Stimulated activated CD4-positive, alpha-beta T cell treated with anti-CD3 and anti-CD28 coated beads, Interleukin-1b, Interleukin-23, amount 100 ng/mL, for 4 hours (primary cell): Measurements from ENCODE around the gene SGK1.
"Not testable (repeated sequence)": the region's sequence is repeated elsewhere in the genome, so short reads cannot be mapped to it uniquely, and the experiment has no call there.

Experiments
- DNase-seq, 2 donors: peaks; one replicate each; pipeline ENCODE4 v3.0.0-alpha.2; 2020; ENCODE audit warnings: low read depth in 2 of 2

SGK1 gene

DNA sequence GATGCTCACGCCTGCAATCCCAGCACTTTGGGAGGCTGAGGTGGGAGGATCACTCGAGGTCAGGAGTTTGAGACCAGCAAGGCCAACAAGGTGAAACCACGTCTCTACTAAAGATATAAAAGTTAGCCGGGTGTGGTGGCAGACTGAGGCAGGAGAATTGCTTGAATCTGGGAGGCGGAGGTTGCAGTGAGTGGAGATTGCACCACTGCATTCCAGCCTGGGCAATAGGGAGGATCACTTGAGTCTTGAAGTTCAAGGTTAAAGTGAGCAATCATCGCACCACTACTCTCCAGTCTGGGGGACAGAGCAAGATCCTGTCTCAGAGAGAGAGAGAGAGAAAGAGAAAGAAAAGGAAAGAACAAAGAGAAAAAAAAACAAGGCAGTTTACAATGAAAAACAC, 13.5 kb downstream of the SGK1 start:
- DNase-seq = not testable (repeated sequence)

DNA sequence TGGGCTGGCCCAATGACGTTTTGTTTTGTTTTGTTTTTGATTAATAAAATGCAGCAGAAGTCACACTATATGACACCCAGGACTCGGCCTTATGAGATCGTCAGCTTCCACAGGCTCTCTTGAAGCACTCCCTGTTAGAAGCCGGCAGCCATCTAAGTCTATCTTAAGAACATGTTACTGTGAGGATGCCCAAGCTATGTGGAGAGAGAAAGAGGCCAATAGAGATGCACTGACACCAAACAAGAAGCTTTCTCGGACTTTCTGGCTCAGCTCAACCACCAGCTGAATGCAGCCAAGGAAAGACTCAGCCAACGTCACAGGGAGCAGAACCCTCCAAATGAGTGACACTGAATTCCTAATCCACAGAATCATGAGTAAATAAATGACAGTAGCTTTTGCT, 14.0 kb downstream of the SGK1 start:
- DNase-seq = no peak

DNA sequence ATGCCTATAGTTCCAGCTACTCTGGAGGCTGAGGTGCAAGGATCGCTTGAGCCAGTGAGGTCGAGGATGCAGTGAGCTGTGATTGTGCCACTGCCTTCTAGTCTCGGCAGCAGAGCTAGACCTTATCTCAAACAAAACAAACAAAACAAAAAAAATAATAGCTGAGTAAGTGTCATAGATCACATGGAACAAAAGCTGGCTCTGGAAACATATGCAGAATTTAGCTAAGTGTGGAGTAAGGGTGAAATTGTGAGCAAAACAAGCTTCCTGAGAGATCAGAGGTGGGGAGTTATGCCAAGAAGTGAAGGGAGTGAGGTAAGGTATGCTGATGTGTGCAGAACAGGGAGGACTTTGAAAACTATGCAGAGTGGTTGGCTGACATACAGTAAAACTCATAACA, 18.7 kb downstream of the SGK1 start:
- no peak for DNase-seq

DNA sequence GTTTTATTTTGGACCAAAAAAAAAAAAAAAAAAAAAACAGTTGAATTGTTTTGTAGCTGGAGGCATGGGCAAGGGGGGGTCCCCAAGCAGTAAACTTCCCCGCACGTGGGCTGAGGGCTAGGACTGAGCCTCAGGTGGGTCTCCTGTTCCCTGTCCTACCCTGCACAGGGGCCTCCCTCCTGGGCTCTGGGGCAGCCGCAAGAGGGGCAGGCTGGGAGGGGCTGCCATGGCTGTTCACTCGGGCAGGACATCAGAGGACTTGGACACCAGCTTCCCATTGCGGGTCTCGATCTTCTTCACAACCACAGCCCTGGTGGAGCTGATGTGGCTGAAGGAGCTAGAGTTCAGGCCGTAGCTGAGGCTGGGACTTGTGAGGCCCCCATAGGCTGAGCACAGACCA, 21.1 kb downstream of the SGK1 start:
- DNase-seq = no peak

DNA sequence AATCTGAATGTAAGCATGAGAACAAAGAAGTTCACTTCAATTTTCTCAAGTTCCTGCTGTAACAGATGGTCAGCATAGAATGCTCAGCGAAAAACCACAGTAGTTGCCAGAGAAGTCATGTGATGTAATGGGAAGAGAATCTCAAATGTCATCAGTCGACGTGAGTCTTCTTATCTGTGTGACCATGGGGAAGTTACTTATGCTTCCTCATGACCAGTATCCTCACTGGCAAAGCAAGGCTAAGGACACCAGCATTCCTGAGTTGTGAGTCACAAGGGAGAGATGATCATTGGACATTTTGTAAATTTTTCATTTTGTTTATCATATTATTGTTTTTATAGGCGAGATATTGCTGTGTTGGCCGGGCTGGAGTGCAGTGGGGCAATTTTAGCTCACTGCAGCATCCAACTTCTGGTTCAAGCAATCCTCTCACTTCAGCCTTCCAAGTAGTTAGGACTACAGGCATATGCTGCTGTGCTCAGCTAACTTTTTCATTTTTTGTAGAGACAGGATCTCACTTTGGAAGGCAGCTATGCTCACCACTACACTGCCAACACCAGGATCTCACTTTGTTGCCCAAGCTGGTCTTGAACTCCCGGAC, 21.9 kb downstream of the SGK1 start:
- no peak for DNase-seq

DNA sequence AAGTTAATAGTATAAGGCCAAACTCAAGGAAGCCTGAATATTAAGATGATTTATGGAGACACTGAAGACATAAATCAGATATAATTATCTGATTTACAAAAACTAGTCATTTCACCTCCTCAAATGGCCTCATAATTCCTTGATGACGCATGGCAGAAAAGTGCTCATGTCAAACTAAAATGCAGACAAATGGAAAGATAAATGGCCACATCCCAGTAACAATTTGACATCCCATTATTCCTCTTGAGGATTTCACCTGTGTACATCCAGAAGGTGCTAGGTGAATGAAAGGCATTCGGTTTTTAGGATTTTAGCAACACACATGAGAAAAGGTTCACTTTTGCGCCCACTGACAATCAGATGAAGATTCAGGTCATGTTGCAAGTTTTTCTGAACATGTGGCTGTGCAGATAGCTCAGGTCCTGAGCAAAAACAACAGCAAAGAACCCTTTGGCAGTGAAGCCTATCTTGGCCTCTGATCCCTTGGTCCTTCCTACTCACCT, 24.2 kb downstream of the SGK1 start:
- DNase-seq = no peak

DNA sequence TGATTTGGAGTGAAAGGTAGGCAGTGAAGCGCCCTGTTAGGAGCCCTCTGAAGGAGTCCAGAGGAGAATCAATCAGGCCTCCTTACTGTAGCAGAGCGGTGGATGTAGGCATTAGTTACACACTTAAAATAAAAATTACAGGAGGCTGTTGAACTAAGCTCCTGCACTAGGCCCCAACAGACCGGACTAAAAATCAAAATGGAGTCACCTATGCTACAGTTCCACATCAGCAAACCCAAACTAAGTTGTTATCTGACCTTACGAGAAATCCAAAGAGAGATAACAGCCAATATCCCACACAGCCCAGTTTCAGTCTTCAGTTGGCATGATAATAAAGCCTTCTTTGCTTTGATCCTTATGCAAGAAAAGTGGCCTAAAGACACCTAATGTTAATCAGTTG, 26.8 kb downstream of the SGK1 start:
- no peak for DNase-seq

DNA sequence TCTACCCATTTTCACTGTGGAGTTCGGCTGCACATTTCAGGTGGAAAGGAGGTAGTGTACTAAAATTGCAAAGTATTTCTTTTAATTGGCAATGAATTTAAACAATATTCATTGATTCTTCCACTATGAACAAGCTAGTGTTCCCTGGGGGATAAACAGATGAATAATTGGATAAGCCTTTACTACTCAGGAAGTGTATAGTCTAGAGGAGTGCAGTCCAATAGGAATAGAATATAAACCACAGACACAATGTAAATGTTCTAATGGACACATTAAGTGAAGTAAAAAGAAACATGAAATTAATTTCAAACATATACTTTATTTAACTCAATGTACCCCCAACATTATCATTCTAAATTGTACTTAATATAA, 28.7 kb downstream of the SGK1 start:
- no peak for DNase-seq

DNA sequence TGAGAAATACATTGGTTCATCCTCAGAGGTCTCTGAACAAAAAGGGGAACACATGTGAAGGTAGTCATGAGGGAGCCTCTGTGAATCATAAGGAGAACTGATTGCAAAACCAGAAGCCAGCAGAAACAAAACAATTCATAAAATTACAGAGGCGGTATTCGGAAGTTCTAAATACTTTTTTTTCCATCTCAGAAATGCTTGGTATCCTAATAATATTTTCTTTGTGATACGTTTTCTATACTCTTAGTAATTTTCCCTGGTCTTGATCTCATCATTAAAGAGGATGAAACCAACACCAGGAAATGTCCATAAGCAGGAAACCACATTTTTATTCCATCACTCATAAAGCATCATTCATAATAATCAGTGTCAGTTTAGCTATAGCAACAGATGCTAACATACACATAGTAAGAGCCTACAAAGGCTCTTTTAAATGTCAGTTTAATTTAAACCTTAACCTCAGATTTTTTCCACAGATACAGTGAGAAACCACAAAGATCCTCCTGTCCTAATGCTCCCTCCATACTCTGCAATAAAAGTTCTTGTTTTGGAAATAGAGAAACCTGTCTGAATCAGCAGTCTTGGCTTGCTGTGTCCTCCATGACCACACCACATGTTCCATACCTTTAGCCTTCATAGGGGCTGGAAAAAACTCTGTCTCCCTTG, 29.2 kb downstream of the SGK1 start:
- no peak for DNase-seq

DNA sequence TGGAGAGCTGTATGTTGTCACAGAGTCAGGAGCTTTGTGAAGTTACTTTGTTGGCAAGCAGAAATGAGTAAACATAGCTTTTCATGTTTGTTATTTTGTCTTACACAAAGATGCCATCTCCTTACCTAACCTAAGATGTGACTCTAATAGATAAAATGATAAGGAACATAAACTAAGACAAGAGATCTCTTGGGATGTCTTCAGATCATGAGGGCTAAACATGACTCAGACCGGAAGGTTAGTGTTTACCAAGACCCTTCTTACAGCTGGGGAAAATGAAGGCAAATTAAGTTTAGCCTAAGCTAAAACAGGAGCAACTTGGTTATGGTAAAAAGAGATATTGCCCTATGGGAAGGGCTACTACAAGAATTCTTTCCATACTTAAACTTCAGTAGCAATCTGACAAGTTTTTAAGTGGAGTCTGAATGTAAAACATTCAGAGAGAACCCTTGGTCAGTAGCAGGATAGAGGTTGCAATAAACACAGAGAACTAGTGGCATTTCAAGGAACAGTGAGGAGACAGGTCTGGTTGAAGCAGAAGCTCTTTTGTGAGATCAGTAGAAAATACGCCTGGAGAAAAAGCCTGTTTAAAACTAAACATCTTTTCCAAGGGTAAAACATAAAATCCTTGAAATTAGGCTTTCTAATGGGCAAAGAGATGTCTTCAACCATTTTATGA, 29.9 kb downstream of the SGK1 start:
- DNase-seq = no peak

DNA sequence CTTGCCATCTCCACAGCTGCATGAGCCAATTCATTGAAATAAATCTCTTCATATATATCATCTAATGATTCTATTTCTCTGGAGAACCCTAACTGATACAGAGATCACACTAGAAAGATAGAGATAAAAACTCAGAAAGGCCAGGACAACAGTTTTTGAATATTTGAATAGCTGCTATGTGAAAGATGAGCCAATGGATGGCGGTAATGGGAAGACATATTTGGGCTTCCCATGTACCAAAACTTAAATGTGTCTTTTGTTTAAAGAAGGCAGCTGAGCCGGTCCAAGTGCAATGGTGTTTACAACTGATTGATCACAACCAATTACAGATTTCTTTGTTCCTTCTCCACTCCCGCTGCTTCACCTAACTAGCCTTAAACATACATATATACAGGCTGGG, 35.1 kb downstream of the SGK1 start:
- no peak for DNase-seq

DNA sequence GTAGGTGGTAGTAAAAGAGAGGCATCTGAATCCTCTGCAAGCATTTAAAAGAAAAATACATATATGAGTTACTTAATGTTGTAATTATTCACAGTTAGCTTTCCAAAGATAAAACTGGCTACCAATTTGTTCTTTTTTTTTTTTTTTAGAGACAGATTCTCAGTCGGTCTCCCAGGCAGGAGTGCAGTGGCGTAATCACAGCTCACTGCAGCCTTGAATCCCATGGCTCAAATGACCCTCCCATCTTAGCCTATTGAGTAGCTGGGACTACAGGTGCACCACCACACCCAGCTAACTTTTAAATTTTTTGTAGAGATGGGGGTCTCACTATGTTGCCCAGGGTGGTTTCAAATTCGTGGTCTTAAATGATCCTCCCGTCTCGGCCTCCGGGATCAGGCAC, 36.5 kb downstream of the SGK1 start:
- no peak for DNase-seq

DNA sequence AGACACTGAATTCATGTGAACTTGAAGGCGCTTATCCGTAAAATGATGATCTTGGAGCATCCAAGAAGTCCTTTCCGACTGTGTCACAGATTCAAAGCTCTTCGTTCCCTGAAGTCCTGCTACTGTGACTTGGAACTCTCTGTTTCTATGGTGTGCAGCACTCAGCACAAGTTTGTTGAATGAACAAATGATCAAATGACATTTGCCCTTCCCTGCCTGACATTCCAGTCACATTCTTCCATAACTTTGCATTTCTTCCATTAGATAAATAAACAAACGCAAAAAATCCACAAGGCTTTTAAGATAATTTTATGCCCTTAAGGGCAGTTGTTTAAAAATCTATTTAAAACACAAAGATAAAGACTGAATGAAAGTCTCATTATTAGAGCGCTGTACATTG, 39.9 kb downstream of the SGK1 start:
- DNase-seq = no peak

DNA sequence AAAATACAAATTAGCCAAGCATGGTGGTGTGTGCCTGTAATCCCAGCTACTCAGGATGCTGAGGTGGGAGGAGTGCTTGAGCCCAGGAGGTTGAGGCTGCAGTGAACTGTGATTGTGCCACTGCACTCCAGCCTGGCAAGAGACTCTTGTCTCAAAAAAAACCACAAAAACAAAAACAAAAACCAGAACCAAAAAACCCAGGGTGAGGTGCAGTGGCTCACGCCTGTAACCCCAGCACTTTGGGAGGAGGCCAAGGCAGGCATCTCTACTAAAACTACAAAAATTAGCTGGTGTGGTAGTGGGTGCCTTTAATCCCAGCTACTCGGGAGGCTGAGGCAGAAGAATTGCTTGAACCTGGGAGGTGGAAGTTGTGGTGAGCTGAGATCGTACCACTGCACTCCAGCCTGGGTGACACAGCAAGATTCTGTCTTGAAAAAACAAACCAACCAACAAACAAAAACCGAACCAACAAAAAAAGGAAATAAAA, 41.0 kb downstream of the SGK1 start:
- DNase-seq = not testable (repeated sequence)

DNA sequence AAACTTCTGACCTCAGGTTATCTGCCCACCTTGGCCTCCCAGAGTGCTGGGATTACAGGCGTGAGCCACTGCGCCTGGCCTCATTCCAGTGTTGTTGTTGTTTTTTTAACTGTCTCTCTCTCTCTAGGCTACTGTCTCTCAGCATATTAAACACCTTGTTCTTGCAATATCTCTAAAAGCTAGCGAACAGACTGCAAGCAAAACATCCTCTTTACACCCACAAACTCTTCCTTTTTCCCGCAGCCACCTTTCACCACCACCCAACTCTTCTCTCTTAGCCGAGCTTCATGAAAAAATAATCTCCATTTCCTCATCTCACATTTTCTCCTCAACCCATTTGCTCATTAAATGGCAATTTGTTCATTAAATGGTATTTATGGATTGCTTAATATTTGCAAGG, 45.5 kb downstream of the SGK1 start:
- DNase-seq = no peak

DNA sequence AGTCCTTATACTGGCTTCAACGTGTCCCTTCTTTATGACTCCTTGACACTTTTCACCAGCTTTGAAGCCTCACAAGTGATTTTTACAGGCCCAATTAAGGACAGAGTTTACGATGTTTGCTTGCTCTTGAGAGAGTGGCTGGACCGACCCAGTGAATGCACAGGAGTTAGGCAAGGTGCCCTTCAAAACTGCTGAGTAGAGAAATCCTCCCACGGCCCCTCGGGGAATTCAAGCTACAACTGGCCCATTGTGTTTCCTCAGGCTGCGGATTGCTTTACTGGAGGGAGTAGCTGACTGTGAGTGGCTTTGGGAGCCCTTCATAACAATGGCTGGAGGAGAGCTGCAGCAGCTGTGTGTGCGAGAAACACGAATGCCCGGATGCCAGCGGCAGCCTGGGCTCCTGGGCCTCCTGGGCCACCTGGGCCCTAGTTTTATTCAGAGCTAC, 50.0 kb downstream of the SGK1 start:
- no peak for DNase-seq

DNA sequence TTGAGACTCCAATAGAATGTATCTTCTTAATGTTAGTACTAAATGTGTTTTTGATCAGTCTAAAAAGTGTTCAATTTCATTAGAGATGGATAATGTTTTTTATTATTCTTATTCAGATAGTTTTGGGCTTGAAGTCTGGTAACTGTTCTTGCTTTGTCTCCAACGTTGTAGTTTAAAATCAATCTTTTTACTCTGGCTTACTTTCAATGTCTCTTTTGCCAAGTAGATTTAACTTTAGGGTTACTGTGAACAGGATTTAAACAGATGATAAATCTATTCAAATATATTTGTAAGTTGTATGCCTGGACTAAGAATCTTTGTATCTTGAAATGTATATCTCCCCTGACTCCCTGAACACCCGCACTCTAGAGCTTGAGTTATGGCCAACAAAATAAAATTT, 51.1 kb downstream of the SGK1 start:
- no peak for DNase-seq

DNA sequence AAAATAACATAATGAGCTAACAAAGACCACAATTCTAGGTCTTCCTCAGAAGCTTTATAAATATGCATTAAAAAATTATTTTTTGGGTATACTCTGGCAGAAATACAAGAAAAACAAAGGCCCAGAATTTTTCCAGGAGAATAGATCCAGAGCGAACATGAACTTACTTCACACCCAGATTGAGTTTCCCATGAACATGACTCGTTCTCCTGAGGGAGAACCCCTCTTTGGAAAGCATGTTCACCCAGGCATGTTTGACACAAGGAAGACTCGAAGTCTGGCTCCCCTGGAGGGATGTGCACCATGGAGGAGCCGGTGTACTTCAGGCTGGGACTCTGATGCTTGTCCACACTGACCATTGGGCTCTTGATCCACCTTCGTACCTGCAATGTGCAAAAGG, 56.1 kb downstream of the SGK1 start:
- no peak for DNase-seq

DNA sequence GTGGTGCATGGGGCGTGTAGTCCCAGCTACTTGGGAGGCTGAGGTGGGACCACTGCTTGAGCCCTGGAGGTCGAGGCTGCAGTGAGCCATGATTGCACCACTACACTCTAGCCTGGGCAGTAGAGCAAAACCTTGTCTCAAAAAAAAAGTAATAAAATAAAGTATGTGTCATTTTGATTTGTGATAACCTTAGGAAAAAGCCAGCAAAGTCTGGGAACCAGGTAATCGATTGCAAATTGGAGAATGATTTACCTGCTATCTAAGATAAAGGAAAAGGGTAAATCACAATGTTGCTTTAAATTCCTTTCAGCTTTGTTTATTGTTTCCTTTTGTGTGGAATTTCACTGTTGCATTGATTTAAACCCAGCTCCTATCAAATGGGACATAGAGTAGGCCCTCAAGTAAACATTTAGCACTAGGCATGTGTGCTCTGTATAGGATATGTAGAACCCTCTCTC, 59.0 kb downstream of the SGK1 start:
- DNase-seq = no peak

DNA sequence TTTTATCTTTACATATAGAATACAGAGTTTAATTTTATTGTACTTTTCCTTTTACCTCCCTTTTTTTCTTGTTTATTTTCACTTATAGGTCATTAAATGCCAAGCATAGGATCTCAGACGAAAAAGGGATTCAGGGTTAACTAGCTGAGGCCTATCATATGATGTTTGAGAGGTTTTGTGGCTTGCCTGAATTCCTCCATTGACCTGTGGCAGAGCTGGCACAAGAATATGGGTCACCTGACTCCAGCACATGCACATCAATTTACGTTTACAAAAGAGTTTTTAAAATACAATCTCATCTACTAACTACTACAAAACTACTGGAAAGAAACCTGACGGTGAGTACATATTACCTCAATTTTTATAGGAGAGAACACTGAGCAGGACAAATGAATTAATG, 60.4 kb downstream of the SGK1 start:
- no peak for DNase-seq

DNA sequence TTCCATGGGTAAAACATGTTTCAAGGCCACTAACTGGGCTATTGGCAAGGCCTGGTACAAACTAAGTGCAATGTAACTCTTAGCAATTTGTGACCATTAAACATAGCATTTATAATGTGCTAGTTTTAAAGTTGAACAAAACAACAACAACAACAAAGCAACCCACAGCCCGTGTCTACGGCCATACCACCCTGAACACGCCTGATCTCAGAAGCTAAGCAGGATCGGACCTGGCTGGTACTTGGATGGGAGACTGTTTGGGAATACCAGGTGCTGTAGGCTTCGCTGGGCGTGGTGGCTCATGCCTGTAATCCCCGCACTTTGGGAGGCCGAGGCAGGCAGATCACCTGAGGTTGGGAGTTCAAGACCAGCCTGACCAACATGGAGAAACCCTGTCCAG, 61.0 kb downstream of the SGK1 start:
- DNase-seq = no peak

DNA sequence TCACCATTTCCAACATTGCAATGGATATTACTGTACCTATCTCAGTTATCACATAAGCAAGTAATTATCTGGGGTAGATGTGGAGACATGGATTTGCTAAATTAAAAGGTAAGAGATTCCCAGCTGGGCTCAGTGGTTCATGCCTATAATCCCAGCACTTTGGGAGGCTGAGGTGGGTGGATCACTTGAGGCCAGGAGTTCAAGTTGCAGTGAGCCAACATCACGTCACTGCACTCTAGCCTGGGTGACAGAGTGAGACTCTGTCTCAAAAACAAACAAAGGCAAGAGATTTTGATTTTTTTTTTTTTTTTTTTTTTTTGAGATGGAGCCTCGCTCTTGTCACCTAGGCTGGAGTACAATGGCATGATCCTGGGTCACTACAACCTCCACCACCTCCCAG, 62.6 kb downstream of the SGK1 start:
- not testable (repeated sequence) for DNase-seq

DNA sequence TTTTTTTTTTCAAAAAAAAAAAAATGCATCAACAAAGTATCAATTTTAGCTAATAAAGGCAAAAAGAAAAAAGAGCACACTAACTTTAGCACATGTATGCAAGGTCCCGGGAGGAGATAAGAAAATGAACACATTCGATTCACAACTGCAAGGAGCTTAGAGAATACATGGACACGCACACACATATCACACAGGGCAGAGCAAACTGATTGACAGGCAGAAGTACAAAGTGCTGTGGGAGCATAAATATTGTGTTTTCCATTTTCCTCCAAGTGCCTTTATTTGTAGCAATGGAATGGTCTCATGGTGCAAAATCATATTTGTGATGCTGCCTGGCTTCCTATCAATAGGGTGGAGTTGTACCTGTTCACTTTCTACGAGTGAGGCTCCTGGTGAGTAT, 63.8 kb downstream of the SGK1 start:
- DNase-seq = no peak
